K562 (cell line): ENCODE data around the gene HMGA1. TPM values are rescaled to one million over a fixed set of nuclear protein-coding genes. Genes with fewer than 3 reads are reported as not detected.

Experiments used
- ARID3B ChIP-seq: fragments of 250-450 bp; sonication (Bioruptor Pico); IDR thresholded peaks from 2 replicates; pipeline ENCODE4 v1.4.0; 2020; ENCODE audit warnings: borderline replicate concordance
- CEBPB ChIP-seq: fragments of 450-650 bp; IDR thresholded peaks from 2 replicates; pipeline ENCODE4 v1.6.1; 2016; ENCODE audit warnings: missing genetic modification characterization, missing compliant biosample characterization
- CHD4 ChIP-seq: fragments of 200-600 bp; sonication (generic); IDR thresholded peaks from 3 replicates; pipeline ENCODE4 v1.6.1; 2012; ENCODE audit warnings: low read depth, mild to moderate bottlenecking, mixed read lengths, low read length, inconsistent platforms; ENCODE audit not compliant: insufficient read depth, insufficient replicate concordance, poor library complexity, severe bottlenecking
- FOXP1 ChIP-seq: sonication (generic); formaldehyde crosslinking; IDR thresholded peaks from 2 replicates; pipeline ENCODE4 v1.8.0; 2022; ENCODE audit warnings: mild to moderate bottlenecking, missing genetic modification reagents
- HNRNPL ChIP-seq: fragments of 200-400 bp; formaldehyde crosslinking; IDR thresholded peaks from 2 replicates; pipeline ENCODE4 v1.6.1; 2017; ENCODE audit warnings: low read depth, mild to moderate bottlenecking, low read length
- KAT2B ChIP-seq: IDR thresholded peaks from one replicate; pipeline ENCODE4 v1.6.1; 2012; ENCODE audit warnings: low read depth, mild to moderate bottlenecking, control low read depth, inconsistent platforms, low read length, moderate library complexity
- MCM3 ChIP-seq: fragments of 450-650 bp; IDR thresholded peaks from 2 replicates; pipeline ENCODE4 v1.6.1; 2016
- RBM25 ChIP-seq: fragments of 200-400 bp; formaldehyde crosslinking; IDR thresholded peaks from 2 replicates; pipeline ENCODE4 v1.6.1; 2018; ENCODE audit warnings: low read length, low read depth, moderate library complexity; ENCODE audit not compliant: severe bottlenecking
- SAFB2 ChIP-seq: fragments of 200-400 bp; formaldehyde crosslinking; IDR thresholded peaks from 2 replicates; pipeline ENCODE4 v1.6.1; 2018; ENCODE audit warnings: borderline replicate concordance, low read length, low read depth, moderate library complexity; ENCODE audit not compliant: severe bottlenecking
- SMAD2 ChIP-seq: fragments of 150-350 bp; IDR thresholded peaks from 2 replicates; pipeline ENCODE4 v1.6.1; 2014; ENCODE audit warnings: low read depth, mild to moderate bottlenecking, low read length
- TFAM ChIP-seq: fragments of 250-450 bp; sonication (Bioruptor Pico); conservative IDR thresholded peaks from 2 replicates; pipeline ENCODE4 v1.5.0; 2021; ENCODE audit warnings: mild to moderate bottlenecking, moderate library complexity
- ZBTB43 ChIP-seq: sonication (generic); formaldehyde crosslinking; IDR thresholded peaks from 2 replicates; pipeline ENCODE4 v1.8.0; 2023; ENCODE audit warnings: mild to moderate bottlenecking, missing genetic modification reagents
- ZNF133 ChIP-seq: fragments of 250-450 bp; sonication (Bioruptor Pico); IDR thresholded peaks from 2 replicates; pipeline ENCODE4 v1.4.0; 2020; ENCODE audit warnings: mild to moderate bottlenecking
- ZNF384 ChIP-seq: IDR thresholded peaks from 2 replicates; pipeline ENCODE4 v1.6.1; 2012; ENCODE audit warnings: low read depth, low read length, improper control_type of control experiment
- polyA plus RNA-seq, 8 experiments: library from polyadenylated mRNA; depleted of rRNA in 4 of 8; stranded (reverse) in 5 of 8; unstranded in 3 of 8; fragments of >200 nt; fragmentation: Nextera tagmentation in 2 of 8; fragmentation: Illumina TruSeq in 1 of 8; extraction: Ambion mirVana in 2 of 8; extraction: Trizol in 1 of 8; gene quantifications; 2 replicates each; pipeline versions ENCODE4 v1.2.1 to v1.2.3, GENCODE V29; 2011 to 2014; ENCODE audit warnings: inconsistent platforms in 1 of 8, missing spikeins in 1 of 8
- total RNA-seq, 7 experiments: library from RNA; depleted of rRNA in 6 of 7; stranded (reverse); fragments of >200 nt in 6 of 7; fragmentation: Illumina TruSeq in 2 of 7; extraction: Trizol in 2 of 7; gene quantifications; 2 replicates each; pipeline versions ENCODE4 v1.2.1 to v1.2.3, GENCODE V29; 2011 to 2021; ENCODE audit warnings: low replicate concordance in 1 of 7
- TF ChIP-seq, protein P1 (sequence below): fragments of 150-350 bp; IDR thresholded peaks from 2 replicates; pipeline ENCODE4 v1.6.1; 2014; ENCODE audit warnings: low read depth, mild to moderate bottlenecking, low read length, borderline replicate concordance
- TF ChIP-seq, protein P2 (sequence below): sonication (generic); formaldehyde crosslinking; IDR thresholded peaks from 2 replicates; pipeline ENCODE4 v1.8.1; 2023; ENCODE audit warnings: mild to moderate bottlenecking, missing genetic modification reagents
- TF ChIP-seq, protein P3 (sequence below): sonication (generic); formaldehyde crosslinking; IDR thresholded peaks from 2 replicates; pipeline ENCODE4 v1.9.0; 2022; ENCODE audit warnings: mild to moderate bottlenecking, missing genetic modification reagents

Gene HMGA1
- total and polyA plus RNA-seq, 9 of the 15 experiments (the other 6 are each of a cell fraction or from before 2014, with no cell fraction given), result 27.8 to 1,947 (median 594) TPM

DNA sequence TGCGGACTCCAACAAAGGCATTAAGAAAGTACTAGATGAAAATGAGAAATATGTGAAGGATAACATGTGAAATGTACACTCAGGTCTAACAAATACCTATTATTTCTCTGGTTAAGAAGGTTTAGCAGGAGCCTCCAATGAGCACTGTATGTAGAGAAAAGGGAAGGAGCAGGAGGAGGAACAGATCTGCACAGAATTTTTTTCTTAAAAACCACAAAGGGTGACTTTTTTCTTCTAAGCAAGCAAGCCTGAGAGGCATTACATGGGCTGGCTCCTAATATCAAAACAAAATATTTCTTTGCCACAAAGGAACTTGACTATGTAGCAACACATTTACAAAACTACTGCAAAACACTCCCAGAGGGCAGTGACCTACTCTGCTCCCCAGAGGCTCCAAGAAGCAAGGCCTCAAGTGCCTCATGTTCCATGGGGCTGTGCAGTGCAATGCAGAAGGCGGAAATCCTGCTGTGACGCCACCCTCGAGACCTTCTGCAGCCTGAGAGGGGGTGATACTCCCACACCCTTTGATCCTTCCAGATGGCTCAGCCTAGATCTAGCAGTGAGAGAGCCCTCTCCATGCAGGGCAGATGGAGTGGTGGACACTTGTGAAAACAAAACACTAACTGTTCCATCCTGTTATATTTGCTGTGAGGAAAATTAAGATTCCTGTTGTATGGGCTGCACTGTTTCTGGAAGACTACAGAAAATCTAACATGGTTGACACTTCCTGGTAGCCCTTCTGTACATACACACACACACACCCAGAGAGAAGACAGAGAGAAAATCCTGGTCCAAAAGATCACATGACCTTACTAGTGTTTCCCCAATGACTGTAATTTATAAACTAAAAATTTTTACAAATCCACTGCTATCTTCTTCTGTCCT, 48.1 kb downstream of the HMGA1 start (continued):
- TF ChIP-seq, protein P1, sequence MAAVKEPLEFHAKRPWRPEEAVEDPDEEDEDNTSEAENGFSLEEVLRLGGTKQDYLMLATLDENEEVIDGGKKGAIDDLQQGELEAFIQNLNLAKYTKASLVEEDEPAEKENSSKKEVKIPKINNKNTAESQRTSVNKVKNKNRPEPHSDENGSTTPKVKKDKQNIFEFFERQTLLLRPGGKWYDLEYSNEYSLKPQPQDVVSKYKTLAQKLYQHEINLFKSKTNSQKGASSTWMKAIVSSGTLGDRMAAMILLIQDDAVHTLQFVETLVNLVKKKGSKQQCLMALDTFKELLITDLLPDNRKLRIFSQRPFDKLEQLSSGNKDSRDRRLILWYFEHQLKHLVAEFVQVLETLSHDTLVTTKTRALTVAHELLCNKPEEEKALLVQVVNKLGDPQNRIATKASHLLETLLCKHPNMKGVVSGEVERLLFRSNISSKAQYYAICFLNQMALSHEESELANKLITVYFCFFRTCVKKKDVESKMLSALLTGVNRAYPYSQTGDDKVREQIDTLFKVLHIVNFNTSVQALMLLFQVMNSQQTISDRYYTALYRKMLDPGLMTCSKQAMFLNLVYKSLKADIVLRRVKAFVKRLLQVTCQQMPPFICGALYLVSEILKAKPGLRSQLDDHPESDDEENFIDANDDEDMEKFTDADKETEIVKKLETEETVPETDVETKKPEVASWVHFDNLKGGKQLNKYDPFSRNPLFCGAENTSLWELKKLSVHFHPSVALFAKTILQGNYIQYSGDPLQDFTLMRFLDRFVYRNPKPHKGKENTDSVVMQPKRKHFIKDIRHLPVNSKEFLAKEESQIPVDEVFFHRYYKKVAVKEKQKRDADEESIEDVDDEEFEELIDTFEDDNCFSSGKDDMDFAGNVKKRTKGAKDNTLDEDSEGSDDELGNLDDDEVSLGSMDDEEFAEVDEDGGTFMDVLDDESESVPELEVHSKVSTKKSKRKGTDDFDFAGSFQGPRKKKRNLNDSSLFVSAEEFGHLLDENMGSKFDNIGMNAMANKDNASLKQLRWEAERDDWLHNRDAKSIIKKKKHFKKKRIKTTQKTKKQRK, result no peak
- TF ChIP-seq ARID3B (no peak), ZBTB43 (CRISPR knock-in tag) (no peak), MCM3 (no peak), CEBPB (peak; percentile 46), KAT2B (no peak), FOXP1 (CRISPR knock-in tag) (no peak), HNRNPL (no peak), SMAD2 (no peak), ZNF384 (0 out of 2 replicates have a peak, but pooled peaks have one; percentile 6), TFAM (CRISPR knock-in tag) (no peak), CHD4 (no peak), SAFB2 (no peak), RBM25 (no peak), ZNF133 (CRISPR knock-in tag) (no peak)
- TF ChIP-seq, protein P2, sequence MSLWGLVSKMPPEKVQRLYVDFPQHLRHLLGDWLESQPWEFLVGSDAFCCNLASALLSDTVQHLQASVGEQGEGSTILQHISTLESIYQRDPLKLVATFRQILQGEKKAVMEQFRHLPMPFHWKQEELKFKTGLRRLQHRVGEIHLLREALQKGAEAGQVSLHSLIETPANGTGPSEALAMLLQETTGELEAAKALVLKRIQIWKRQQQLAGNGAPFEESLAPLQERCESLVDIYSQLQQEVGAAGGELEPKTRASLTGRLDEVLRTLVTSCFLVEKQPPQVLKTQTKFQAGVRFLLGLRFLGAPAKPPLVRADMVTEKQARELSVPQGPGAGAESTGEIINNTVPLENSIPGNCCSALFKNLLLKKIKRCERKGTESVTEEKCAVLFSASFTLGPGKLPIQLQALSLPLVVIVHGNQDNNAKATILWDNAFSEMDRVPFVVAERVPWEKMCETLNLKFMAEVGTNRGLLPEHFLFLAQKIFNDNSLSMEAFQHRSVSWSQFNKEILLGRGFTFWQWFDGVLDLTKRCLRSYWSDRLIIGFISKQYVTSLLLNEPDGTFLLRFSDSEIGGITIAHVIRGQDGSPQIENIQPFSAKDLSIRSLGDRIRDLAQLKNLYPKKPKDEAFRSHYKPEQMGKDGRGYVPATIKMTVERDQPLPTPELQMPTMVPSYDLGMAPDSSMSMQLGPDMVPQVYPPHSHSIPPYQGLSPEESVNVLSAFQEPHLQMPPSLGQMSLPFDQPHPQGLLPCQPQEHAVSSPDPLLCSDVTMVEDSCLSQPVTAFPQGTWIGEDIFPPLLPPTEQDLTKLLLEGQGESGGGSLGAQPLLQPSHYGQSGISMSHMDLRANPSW, result no peak
- TF ChIP-seq, protein P3, sequence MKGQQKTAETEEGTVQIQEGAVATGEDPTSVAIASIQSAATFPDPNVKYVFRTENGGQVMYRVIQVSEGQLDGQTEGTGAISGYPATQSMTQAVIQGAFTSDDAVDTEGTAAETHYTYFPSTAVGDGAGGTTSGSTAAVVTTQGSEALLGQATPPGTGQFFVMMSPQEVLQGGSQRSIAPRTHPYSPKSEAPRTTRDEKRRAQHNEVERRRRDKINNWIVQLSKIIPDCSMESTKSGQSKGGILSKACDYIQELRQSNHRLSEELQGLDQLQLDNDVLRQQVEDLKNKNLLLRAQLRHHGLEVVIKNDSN (CRISPR knock-in tag), result no peak
